K562 (cell line): Measurements from ENCODE around the gene BZW1.

ENCODE experiments used
- ATF3 ChIP-seq, 2 experiments: fragments of 450-650 bp in 1 of 2; sonication (generic) in 1 of 2; formaldehyde crosslinking in 1 of 2; IDR thresholded peaks in 1 of 2; conservative IDR thresholded peaks in 1 of 2; 2 replicates each; pipeline versions ENCODE4 v1.6.1 to v1.8.1; 2016 to 2023; ENCODE audit warnings: mild to moderate bottlenecking in 2 of 2, moderate library complexity in 2 of 2, inconsistent platforms in 1 of 2, missing genetic modification reagents in 1 of 2
- CHD4 ChIP-seq: fragments of 200-600 bp; sonication (generic); IDR thresholded peaks from 3 replicates; pipeline ENCODE4 v1.6.1; 2012; ENCODE audit warnings: low read depth, mild to moderate bottlenecking, mixed read lengths, low read length, inconsistent platforms; ENCODE audit not compliant: insufficient read depth, insufficient replicate concordance, poor library complexity, severe bottlenecking
- CTCF ChIP-seq, 3 experiments: IDR thresholded peaks in 2 of 3; conservative IDR thresholded peaks in 1 of 3; 2 replicates each; pipeline ENCODE4 v1.5.1; 2011 to 2012; ENCODE audit warnings: low read length in 3 of 3, mild to moderate bottlenecking in 3 of 3, control low read depth in 2 of 3, improper control_type of control experiment in 1 of 3, inconsistent platforms in 1 of 3, low read depth in 1 of 3, mixed read lengths in 1 of 3, moderate library complexity in 1 of 3; ENCODE audit not compliant: insufficient read depth in 2 of 3
- EZH2 ChIP-seq: IDR thresholded peaks from 2 replicates; pipeline ENCODE4 v1.6.1; 2012; ENCODE audit warnings: low read depth, mild to moderate bottlenecking, inconsistent platforms, low read length, borderline replicate concordance
- MYC ChIP-seq, 2 experiments: fragments of 250-450 bp in 1 of 2; sonication (Bioruptor Pico) in 1 of 2; IDR thresholded peaks; 2 replicates each; pipeline versions ENCODE4 v1.5.1 to v1.6.1; 2012 to 2021; ENCODE audit warnings: low read depth in 2 of 2, borderline replicate concordance in 1 of 2, improper control_type of control experiment in 1 of 2, low read length in 1 of 2, mild to moderate bottlenecking in 1 of 2, moderate library complexity in 1 of 2
- POLR2A ChIP-seq: fragments of 450-650 bp; conservative IDR thresholded peaks from 2 replicates; pipeline ENCODE4 v1.6.1; 2016
- SLC30A9 ChIP-seq: fragments of 250-450 bp; sonication (Bioruptor Pico); IDR thresholded peaks from 2 replicates; pipeline ENCODE4 v1.8.0; 2022; ENCODE audit warnings: mild to moderate bottlenecking, moderate library complexity
- THRA ChIP-seq: fragments of 450-650 bp; IDR thresholded peaks from 2 replicates; pipeline ENCODE4 v1.6.1; 2017; ENCODE audit warnings: mild to moderate bottlenecking, moderate library complexity
- ZNF121 ChIP-seq: sonication (generic); formaldehyde crosslinking; conservative IDR thresholded peaks from 2 replicates; pipeline ENCODE4 v1.8.0; 2022; ENCODE audit warnings: missing genetic modification reagents

GRCh38 chr2:200778038-200778437 is 33.7 kb upstream of the BZW1 start:
- no peak for TF ChIP-seq THRA
- no peak for TF ChIP-seq ZNF121 (CRISPR knock-in tag)
- TF ChIP-seq POLR2A: no peak
- no peak for TF ChIP-seq EZH2
- TF ChIP-seq CHD4: no peak
- no peak for TF ChIP-seq CTCF (IDR thresholded peaks at IDR 0.05 in 2 of 3, conservative IDR thresholded peaks at IDR 0.05 in 1 of 3; ENCODE audit: insufficient read depth in 2 of 3, low read depth in 1 of 3, low read length in 3 of 3)
- no peak for TF ChIP-seq SLC30A9 (CRISPR knock-in tag)
- no peak; the same call in 1 of the 2 replicates for TF ChIP-seq ATF3 (IDR thresholded peaks at IDR 0.05)
- no peak for TF ChIP-seq ATF3 (CRISPR knock-in tag; conservative IDR thresholded peaks at IDR 0.05)
- TF ChIP-seq MYC (IDR thresholded peaks at IDR 0.05; ENCODE audit: low read depth, low read length): no peak
- TF ChIP-seq MYC (CRISPR knock-in tag; IDR thresholded peaks at IDR 0.05; ENCODE audit: borderline replicate concordance, low read depth): no peak
